ENCODE data around the gene TXNRD2.

TXNRD2 gene

DNA sequence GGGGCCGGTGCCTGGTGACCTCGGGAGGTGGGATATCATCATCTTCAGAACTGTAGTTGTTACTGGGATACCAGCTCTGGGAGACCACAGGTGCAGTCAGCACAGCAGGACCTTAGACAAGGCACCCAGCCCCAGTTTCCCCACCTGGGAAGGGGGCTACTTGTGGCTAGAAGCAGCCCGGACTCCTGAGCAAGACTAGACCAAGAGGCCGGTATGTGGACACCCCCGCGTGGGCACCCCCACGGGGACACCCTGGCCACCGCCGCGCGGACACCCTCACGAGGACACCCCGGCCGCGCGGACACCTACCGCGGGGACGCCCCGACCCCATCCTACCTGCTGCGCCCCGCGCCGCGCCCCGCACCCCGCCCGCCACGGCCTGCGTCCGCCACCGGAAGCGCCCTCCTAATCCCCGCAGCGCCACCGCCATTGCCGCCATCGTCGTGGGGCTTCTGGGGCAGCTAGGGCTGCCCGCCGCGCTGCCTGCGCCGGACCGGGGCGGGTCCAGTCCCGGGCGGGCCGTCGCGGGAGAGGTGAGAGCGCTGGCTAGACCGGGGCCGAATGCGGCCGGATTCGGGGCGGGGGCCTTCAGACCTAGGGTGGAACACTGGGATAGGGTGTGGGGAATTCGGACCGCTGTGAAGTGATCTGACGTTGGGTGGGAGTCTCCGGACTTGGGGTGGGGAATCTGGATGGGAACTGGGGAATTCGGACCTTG, at the start of gene TXNRD2, which contains the start of gene COMT:
Gene TXNRD2 (minus strand): TSS at position 454 of the 718 bp plus-strand sequence. CDS start 15 bp downstream, at position 439.
Gene COMT (plus strand): TSS at position 408 of the 718 bp plus-strand sequence. CDS start 20,755 bp downstream, outside the sequence.
- no peak for DNase-seq

DNA sequence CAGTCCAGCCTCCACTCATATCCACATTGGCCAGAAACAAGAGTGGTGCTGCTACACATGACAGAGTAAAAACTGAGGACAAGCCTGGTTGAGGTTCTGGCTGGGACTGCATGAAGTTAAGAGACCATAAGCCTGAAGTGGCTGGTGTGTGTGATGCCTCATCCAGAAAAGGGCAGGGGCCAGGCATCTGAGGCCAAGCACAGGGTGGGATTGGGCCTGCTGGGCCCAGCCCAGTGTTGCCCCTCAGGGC, 49.7 kb upstream of the TXNRD2 start:
- no peak for DNase-seq

DNA sequence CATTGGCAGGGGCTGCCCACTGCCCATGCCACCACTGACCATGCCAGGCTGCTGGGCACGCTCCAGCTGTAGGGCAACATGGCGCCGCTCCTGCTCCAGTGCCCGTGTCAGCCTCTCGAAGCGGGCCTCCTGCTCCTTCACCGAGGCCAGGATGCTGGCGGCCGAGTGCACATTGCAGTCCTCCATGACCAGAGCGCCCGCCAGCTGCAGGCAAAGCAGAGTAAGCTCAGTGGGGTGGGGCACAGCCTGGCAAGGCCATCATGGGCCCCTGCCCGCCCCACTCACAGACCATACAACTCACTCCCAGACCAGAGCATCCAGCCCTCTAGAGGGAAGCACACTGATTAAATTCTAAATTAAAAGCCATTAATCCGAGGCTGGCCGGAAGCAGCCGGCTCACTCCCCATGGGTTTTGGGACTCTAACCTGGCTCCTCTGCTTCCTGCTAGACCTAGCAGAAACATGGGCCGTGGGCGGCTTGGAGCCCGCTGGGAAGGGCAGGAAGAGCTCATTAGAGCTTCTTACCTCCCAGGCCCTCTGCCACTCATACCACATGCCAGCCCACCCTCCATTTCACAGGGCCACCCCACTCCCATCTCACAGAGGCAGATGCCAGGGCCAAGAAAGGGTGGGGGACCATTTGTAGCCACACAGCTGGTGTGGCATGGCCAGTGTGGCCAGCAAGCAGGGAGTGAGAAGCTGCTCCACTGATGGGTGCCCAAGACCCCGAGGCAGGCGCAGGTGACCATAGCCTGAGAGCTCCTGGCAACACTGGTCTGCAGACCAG, 49.2 kb upstream of the TXNRD2 start:
- no peak for DNase-seq

DNA sequence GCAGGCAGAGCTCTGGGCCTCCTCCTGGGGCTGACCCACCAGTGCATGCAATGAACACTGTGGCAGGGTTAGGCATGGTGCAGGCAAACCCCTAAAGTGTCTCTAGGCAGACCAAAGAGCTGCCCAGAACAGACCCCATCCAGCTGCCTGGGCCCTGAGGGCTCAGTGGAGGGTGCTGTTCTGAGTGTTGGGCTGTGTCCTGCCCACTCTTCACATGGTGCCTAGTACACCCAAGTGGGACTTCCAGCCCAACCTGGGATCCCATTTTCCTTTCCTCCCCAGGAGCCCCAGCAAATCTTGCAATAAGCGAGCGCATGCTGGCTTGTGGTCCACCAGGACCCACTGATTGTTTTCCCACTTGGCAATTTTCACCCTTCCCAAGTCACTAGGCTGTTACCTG, 48.6 kb upstream of the TXNRD2 start:
- no peak for DNase-seq

DNA sequence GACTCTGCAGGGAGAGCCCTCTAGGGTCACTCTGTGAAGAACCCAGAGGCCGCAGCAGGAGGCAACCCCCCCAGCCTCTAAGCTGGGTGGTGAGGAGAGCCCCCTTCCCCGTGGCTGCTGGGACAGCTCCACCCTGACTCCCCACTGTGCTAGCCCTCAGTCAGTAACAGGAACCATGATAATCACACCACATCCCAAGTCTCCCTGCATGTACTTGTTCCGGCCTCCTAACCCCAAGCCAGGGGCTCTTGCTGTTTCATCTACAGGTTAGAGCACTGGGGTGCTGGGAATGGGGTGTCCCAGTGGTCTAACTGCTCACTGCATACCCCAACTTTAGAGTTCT, 48.1 kb upstream of the TXNRD2 start:
- no peak for DNase-seq

- DNase-seq: no peak
These were observed 47.5 kb upstream of the TXNRD2 start for GRCh38 chr22:19988965-19989724.

DNA sequence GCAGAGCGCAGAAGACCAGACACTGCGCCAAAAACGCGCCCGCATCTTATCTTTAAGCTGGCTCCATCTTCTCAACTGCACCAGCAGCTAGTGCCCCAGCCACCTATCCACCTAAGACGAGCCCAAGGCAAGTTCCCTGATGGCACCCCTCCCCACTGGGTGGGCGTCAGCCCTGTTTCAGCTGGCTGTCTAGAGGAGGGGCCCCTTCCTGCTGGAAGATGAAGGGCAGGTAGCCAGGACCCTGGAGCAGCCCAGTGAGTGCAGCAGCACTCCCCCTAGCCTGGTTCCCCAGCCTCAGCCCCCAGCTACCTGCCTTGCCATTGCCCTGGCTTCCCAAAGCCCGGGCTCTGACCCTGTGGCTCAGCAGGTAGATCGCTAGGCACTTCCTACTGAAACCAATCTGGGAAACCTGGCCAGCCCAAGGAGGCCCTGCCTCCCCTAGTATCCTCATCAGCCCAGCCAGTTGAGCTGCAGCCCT, 46.8 kb upstream of the TXNRD2 start:
- DNase-seq: no peak

DNA sequence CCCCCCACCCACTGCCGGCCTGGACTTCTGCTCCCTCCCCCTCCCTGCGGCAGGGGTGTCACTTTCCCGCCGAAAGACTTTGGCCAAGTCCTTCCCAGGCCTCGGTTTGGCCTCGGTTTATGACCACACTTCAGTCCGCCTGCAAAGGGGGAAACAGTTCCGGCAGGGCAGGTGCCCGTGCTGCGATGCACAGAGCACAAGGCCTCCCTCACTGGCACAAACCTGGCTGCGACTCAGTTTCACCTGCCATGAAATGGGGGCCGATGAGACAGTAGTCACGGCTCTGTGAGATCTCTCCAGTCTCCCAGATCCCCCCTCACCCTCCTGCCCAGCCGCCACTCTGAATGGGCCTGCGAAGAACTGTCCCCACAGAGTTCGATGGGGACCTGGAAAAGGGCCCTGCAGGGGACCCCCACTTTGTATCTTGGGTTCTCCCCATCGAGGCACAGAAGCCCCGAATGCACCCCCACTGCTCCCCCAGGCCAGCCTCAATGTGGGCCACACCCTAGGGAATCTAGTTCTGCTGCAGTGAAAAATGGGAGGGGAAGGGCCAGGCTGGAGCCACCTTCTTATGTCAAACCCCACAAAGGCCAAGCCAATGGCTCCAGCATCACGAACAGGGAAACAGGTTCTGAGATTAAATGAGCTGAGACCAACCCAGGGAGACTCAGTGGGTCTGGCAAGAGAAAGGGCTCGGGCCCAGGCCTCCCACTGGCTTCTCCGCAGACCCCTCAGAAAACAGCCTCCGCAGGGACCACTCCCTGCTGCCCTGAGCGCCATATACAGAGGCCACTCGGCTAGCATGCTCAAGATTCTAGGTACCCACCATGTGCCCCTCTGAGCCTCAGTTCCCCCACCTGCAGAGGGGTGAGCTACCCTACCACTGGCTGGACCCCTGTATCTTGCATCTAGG, 46.0 kb upstream of the TXNRD2 start:
- DNase-seq: no peak

DNA sequence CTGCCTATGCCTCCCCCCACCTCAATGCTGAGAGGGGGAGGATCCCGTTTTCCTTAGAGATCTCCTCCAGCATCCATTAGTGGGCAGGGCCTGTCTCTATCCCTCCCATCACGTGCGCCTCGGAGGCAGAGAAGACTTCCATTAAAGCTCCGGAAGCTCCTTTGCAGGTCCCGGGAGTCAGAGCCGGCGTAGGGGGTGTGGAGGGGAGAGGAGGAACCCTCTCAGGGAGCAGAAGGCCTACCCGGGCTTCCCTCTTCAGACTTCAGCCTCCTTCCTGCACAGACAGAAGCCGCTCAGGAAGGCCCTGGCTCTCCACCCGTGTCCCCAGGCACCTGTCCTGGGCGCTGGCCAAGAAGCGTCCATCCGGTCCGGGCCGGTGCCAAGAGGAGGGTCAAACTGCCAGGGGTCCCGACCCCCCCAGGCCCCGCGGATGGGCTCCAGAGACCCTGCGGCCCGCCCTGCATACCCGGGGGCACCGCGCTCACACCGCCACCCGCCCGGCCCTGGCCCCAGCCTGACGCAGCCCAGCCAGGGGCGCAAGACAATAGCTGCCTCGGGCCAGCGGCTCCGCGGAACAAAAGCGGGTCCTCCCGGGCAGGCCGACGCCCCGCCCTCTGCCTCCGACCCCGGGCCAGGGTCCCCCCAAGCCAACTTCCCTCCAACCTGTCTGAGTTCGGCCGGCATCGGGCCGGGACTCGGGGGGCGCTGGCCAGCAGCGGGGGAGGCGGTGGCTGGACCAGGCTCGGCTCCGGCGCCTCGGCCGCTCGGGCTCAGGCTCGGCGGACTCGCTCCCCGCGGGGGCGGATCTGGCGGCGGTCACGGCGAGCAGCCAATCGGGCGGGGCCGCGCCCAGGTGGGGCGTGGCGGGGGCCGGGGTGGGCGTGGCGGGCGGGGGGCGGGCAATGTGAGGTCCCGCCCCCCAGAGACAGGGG, 45.1 kb upstream of the TXNRD2 start:
- no peak for DNase-seq

DNA sequence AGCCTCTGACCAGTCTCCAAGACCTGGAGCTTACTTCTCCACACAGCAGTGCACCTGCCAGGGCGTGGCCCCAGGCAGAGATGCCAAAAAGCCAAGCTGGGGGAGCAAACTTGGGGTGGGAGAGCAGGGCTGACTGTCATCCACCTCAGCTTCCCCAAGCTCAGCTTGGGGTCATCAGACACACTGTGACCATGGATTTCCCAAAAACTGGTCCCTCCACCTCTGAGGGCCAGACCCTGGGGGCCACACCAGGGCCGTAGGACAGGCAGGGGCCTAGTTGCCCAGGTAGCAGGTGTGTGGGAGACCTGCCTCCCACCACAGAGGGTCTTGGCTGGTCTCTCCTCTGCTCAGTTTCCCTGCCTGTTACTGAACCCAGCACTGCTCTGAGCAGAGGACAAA, 44.4 kb upstream of the TXNRD2 start:
- no peak for DNase-seq

DNA sequence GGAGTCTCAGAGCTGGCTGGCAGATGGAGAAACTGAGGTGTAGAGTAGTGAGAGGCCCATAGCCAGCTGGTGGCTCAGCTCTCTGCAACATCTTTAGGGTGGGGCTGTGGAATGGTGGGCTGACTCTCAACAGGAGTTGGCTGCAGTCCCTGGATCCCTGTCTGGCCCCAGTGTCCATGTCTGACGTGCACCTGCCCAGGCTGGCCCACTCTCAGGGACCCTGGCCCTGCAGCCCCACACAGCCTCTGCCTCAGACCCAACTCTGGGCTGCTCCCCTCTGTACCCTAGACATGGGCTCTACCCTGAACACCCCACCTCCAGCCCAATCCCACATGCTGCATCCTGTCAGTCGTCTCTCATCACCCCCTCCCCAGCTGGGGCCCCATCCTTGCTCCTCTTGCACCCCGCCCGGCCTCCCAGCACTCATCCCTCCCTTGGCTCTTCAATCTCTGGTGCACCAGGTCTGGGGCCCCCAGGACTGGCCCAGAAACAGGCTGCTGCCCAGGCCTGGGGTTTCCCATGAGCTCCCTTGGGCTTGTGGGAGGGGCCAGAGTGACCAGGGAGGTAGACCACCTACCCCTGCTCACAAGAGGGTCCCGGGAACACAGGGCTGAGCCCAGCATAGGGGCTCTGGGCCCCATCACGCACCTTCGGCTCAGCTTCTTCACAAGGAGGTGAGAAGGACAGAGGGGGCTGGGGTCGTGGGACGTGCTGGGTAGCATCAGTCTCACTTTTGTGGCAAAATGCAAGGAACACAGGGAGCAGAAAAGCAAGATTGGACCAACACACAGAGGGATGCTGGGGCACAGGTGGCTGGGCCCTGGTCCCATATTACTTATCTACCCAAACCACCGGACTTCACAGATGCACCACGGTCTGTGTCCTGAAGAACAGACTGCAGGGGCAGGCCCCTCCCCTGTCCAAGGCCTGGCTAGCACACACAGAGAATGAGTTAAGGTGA, 43.5 kb upstream of the TXNRD2 start:
- no peak for DNase-seq

DNA sequence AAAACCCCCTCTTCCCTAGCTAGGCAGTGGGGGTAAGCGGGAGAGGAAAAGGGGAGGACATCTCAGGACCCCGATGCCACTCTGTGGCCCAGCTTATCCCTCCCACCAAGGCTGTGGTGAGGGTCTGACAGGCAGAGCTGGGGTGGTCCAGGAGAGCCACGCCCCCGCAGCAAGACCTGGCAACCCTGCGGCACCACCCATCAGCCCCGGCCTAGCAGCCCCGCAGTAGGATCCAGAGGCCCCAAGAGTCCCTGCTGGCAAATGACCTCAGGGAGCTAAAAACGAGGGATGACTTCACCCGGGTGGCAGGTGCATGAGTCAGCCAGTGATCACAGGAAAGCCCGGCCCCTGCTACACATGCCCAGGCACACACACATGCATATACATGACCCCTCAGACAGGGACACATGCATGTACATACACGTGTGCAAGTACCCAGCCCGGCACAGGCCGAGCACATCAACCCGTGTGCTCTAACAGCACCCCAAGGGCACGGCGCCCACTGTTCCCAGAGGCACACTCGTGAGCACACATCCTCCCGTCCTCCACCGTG, 42.7 kb upstream of the TXNRD2 start:
- DNase-seq: no peak

- no peak for DNase-seq
These were observed 42.1 kb upstream of the TXNRD2 start for GRCh38 chr22:19983741-19984140.

GRCh38 chr22:19982991-19983578, 41.5 kb upstream of the TXNRD2 start:
- no peak for DNase-seq

GRCh38 chr22:19981961-19982920, 40.6 kb upstream of the TXNRD2 start:
- DNase-seq: no peak

DNA sequence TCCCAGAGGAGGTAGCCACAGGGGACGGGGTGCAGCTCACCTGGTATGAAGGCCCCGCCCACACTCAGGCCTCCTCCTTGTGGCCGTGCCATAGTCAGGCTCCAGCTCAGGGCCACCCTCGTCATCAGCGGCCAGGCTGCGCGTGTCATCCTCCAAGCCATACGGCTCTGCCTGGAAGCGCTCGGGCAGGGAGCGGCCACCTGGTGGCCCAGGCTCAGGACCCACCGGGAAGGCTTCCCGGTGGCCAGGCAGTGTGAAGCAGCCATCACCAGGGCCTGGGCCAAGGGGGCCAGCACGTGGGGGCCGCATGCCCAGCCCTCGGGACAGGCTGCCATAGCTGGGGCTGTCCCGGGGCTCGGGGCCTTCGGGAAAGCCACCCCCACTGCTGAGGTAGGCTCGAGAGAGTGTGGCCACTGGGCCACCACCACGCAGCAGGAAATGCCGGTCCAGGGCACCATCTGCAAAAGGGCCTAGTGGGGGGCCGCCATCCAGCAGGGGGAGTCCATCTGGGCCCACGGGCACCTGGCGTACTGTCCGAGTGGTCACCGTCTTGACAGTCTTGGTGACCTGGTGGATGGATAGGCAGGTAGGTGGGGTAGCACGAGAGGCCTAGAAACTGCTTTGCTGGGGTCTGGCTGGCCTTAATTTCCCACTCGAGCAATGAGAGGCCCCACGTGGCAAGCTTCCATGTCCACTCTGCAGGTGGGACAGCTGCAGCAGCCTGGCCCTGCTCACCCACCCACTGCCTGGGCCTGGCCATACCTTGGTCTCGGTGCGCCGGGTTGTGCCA, 39.7 kb upstream of the TXNRD2 start:
- DNase-seq: no peak

DNA sequence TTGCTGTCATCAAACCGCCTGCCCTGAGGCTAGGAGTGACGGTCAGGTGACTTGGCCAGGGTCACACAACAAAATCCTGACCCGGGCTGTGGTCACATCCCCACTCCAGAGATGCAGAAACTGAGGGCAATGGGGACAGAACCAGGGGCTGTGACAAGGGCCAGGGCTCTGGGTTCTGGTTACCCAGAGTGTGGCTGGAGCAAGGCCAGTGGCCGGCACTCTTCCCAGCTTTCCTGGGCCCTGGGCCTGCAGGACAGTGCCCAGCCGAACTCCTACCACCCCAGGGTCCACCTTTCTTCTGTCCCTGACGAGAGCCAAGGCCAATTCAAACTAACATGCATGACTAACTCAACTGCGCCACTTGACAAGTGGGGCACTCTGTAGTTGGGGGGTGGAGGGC, 39.1 kb upstream of the TXNRD2 start:
- no peak for DNase-seq
